Measurements from ENCODE around the gene ATG2A. TPM values are rescaled to one million over a fixed set of nuclear protein-coding genes. Genes with fewer than 3 reads are reported as not detected.
A peak's percentile ranks its signal among the peaks of the same experiment; 100 is the strongest.

ATG2A gene
- total and polyA plus RNA-seq, 9 of the 15 experiments (the other 6 are each of a cell fraction or from before 2014, with no cell fraction given): 0.25 to 45.9 (median 5.2) TPM

DNA sequence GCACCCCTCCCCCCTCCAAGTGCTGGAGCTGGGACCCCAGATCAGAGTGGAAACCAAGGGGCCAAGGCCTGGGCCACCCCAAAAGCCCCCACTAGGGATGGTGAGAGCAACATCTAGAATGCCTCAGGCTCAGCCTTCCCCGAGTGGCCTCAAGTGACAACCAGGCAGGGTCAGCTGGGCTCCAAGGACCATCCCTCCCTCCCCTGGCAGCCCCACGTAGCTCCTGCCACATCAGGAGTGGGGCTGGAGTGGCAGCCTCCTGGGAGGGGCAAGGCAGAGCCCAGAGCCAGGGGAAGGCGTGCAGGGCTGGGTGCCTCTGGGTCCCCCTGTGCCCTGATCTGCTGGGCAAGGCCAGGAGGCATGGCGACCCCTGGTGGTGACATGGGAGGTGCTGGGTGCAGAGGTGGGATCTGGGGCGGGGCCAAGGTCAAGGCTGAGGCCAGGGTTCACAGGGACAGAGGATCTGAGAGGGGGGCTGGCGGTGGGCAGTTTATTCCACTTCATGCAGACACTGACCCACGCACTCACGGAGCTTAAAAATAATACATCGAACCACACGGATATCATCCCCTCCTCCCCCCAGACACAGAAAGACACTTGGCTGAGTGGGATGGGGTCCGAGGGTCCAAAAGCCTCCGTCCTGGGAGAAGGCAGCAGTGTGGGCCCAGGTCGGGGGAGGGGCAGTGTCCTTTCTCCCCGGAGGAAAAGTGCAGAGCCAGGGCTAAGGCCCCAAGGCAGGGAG, 22.8 kb downstream of the ATG2A start (continued):
- TF ChIP-seq, protein P1, sequence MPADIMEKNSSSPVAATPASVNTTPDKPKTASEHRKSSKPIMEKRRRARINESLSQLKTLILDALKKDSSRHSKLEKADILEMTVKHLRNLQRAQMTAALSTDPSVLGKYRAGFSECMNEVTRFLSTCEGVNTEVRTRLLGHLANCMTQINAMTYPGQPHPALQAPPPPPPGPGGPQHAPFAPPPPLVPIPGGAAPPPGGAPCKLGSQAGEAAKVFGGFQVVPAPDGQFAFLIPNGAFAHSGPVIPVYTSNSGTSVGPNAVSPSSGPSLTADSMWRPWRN (IDR thresholded peaks at IDR 0.05; ENCODE audit: low read depth): no peak
- TF ChIP-seq CBX3 (IDR thresholded peaks at IDR 0.05; ENCODE audit: borderline replicate concordance in 1 of 2, low read length in 2 of 2) (no peak), MEF2A (IDR thresholded peaks at IDR 0.05; ENCODE audit: control insufficient read depth, low read depth, low read length) (no peak), NFE2 (IDR thresholded peaks at IDR 0.05; ENCODE audit: low read depth) (no peak), ZKSCAN8 (CRISPR knock-in tag; IDR thresholded peaks at IDR 0.05) (no peak), TBL1XR1 (IDR thresholded peaks at IDR 0.05; ENCODE audit: low read length in 2 of 2) (0 out of 4 replicates have a peak, but pooled peaks of 1 of the 2 experiments have one; percentile 30), WHSC1 (IDR thresholded peaks at IDR 0.05; ENCODE audit: low read length) (no peak), MTA3 (IDR thresholded peaks at IDR 0.05; ENCODE audit: borderline replicate concordance) (peak; percentile 83), RB1 (IDR thresholded peaks at IDR 0.05; ENCODE audit: low read depth) (peak; percentile 70), ZBTB17 (CRISPR knock-in tag; IDR thresholded peaks at IDR 0.05) (no peak), ZBED1 (IDR thresholded peaks at IDR 0.05) (peak; percentile 57; the same call in 1 of the 2 replicates), DACH1 (IDR thresholded peaks at IDR 0.05; ENCODE audit: partially characterized antibody) (no peak), CSDE1 (IDR thresholded peaks at IDR 0.05) (no peak), ZNF764 (CRISPR knock-in tag; IDR thresholded peaks at IDR 0.05; ENCODE audit: low read depth) (no peak), MIER1 (IDR thresholded peaks at IDR 0.05; ENCODE audit: low read depth) (no peak), TAF1 (IDR thresholded peaks at IDR 0.05; ENCODE audit: control insufficient read depth, extremely low read depth, insufficient read depth, low read length, severe bottlenecking) (no peak), KLF16 (IDR thresholded peaks at IDR 0.05) (no peak), ERF (CRISPR knock-in tag; IDR thresholded peaks at IDR 0.05) (0 out of 2 replicates have a peak, but pooled peaks have one; percentile 73), PRMT5 (CRISPR knock-in tag; IDR thresholded peaks at IDR 0.05) (no peak), ZNF699 (CRISPR knock-in tag; IDR thresholded peaks at IDR 0.05; ENCODE audit: insufficient replicate concordance) (no peak), KAT8 (IDR thresholded peaks at IDR 0.05; ENCODE audit: low read depth) (no peak), ZNF324 (CRISPR knock-in tag; IDR thresholded peaks at IDR 0.05) (no peak)
- TF ChIP-seq, protein P2, sequence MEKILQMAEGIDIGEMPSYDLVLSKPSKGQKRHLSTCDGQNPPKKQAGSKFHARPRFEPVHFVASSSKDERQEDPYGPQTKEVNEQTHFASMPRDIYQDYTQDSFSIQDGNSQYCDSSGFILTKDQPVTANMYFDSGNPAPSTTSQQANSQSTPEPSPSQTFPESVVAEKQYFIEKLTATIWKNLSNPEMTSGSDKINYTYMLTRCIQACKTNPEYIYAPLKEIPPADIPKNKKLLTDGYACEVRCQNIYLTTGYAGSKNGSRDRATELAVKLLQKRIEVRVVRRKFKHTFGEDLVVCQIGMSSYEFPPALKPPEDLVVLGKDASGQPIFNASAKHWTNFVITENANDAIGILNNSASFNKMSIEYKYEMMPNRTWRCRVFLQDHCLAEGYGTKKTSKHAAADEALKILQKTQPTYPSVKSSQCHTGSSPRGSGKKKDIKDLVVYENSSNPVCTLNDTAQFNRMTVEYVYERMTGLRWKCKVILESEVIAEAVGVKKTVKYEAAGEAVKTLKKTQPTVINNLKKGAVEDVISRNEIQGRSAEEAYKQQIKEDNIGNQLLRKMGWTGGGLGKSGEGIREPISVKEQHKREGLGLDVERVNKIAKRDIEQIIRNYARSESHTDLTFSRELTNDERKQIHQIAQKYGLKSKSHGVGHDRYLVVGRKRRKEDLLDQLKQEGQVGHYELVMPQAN (IDR thresholded peaks at IDR 0.05; ENCODE audit: borderline replicate concordance): no peak
- TF ChIP-seq, protein P3, sequence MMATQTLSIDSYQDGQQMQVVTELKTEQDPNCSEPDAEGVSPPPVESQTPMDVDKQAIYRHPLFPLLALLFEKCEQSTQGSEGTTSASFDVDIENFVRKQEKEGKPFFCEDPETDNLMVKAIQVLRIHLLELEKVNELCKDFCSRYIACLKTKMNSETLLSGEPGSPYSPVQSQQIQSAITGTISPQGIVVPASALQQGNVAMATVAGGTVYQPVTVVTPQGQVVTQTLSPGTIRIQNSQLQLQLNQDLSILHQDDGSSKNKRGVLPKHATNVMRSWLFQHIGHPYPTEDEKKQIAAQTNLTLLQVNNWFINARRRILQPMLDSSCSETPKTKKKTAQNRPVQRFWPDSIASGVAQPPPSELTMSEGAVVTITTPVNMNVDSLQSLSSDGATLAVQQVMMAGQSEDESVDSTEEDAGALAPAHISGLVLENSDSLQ (IDR thresholded peaks at IDR 0.05): no peak
- TF ChIP-seq, protein P4, sequence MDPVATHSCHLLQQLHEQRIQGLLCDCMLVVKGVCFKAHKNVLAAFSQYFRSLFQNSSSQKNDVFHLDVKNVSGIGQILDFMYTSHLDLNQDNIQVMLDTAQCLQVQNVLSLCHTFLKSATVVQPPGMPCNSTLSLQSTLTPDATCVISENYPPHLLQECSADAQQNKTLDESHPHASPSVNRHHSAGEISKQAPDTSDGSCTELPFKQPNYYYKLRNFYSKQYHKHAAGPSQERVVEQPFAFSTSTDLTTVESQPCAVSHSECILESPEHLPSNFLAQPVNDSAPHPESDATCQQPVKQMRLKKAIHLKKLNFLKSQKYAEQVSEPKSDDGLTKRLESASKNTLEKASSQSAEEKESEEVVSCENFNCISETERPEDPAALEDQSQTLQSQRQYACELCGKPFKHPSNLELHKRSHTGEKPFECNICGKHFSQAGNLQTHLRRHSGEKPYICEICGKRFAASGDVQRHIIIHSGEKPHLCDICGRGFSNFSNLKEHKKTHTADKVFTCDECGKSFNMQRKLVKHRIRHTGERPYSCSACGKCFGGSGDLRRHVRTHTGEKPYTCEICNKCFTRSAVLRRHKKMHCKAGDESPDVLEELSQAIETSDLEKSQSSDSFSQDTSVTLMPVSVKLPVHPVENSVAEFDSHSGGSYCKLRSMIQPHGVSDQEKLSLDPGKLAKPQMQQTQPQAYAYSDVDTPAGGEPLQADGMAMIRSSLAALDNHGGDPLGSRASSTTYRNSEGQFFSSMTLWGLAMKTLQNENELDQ (CRISPR knock-in tag; IDR thresholded peaks at IDR 0.05; ENCODE audit: borderline replicate concordance): no peak

All from K562 (cell line).